Loucy (cell line): Measurements from ENCODE around the gene PVALEF.

Experiments
- H2AFZ ChIP-seq: fragments of 200-600 bp; sonication (generic); 2 replicates; pipeline ENCODE4 v1.6.0; 2016; ENCODE audit warnings: antibody characterized with exemption, mild to moderate bottlenecking, low read length, moderate library complexity
- H3F3A ChIP-seq: fragments of 200-600 bp; 2 replicates; pipeline ENCODE4 v1.6.0; 2016; ENCODE audit warnings: antibody characterized with exemption, low read depth, mild to moderate bottlenecking
- H3K27me3 ChIP-seq: fragments of 200-600 bp; sonication (generic); 2 replicates; pipeline ENCODE4 v1.6.1; 2014; ENCODE audit warnings: low read length, mild to moderate bottlenecking; ENCODE audit not compliant: insufficient read depth, poor library complexity, severe bottlenecking
- H3K36me3 ChIP-seq: fragments of 200-600 bp; sonication (generic); 2 replicates; pipeline ENCODE4 v1.6.1; 2016; ENCODE audit warnings: low read length; ENCODE audit not compliant: insufficient read depth
- H3K4me1 ChIP-seq: fragments of 200-600 bp; sonication (generic); 2 replicates; pipeline ENCODE4 v1.5.1; 2014; ENCODE audit warnings: low read length, mild to moderate bottlenecking; ENCODE audit not compliant: insufficient read depth, poor library complexity, severe bottlenecking
- H3K4me2 ChIP-seq: fragments of 200-600 bp; sonication (generic); 2 replicates; pipeline ENCODE4 v1.6.0; 2014; ENCODE audit warnings: antibody characterized with exemption, low read length, low read depth, mild to moderate bottlenecking; ENCODE audit not compliant: poor library complexity, severe bottlenecking
- H3K4me3 ChIP-seq: fragments of 200-600 bp; sonication (generic); 2 replicates; pipeline ENCODE4 v1.5.1; 2014; ENCODE audit warnings: low read length, mild to moderate bottlenecking, mixed read lengths; ENCODE audit not compliant: poor library complexity, severe bottlenecking
- H3K79me2 ChIP-seq: fragments of 200-600 bp; sonication (generic); 2 replicates; pipeline ENCODE4 v1.6.1; 2014; ENCODE audit warnings: low read length; ENCODE audit not compliant: insufficient read depth
- H3K9ac ChIP-seq: fragments of 200-600 bp; sonication (generic); 2 replicates; pipeline ENCODE4 v1.6.0; 2014; ENCODE audit warnings: mild to moderate bottlenecking, low read depth, low read length, moderate library complexity; ENCODE audit not compliant: poor library complexity, severe bottlenecking
- H3K9me2 ChIP-seq: fragments of 200-600 bp; sonication (generic); replicated peaks from 2 replicates; pipeline ENCODE4 v1.6.1; 2016; ENCODE audit warnings: low read depth, low read length, mixed read lengths
- H3K9me3 ChIP-seq: fragments of 200-600 bp; sonication (generic); 2 replicates; pipeline ENCODE4 v1.6.1; 2014; ENCODE audit warnings: mild to moderate bottlenecking, antibody characterized with exemption, low read length, low read depth; ENCODE audit not compliant: insufficient read depth
- H4K20me1 ChIP-seq: fragments of 200-600 bp; sonication (generic); 2 replicates; pipeline ENCODE4 v1.6.0; 2014; ENCODE audit warnings: antibody characterized with exemption, low read length, mild to moderate bottlenecking; ENCODE audit not compliant: insufficient read depth, poor library complexity, severe bottlenecking
- EZH2phosphoT487 ChIP-seq: fragments of 200-600 bp; IDR thresholded peaks from 2 replicates; pipeline ENCODE4 v1.6.1; 2018; ENCODE audit warnings: antibody characterized with exemption, mild to moderate bottlenecking, moderate library complexity, borderline replicate concordance
- TF ChIP-seq, protein P1 (sequence below): fragments of 200-600 bp; sonication (generic); conservative IDR thresholded peaks from 2 replicates; pipeline ENCODE4 v1.5.1; 2014; ENCODE audit warnings: mild to moderate bottlenecking, antibody characterized with exemption, low read length

PVALEF gene

DNA sequence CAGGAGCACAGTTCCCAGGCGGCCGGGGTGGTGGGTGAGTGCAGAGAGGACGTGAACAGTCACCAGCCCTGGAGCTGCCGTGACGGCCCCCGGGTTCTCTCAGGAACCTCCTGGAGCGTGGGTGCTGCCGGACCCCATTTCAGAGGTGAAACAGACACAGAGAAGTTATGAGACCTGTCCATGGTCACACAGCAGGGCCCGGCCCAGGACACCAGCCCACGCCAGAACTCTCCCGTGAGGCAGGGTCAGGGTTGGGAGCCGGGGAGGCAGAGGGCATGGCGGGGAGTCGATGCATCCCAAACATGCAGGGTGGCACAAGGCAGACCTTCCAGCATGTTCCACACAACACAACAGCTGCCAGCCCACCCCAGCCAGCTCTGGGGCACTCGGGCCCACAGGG, 3.8 kb upstream of the PVALEF start:
- no peaks in the 10 kb centered on the region for H3K27me3 ChIP-seq
- no peaks in the 10 kb centered on the region for H4K20me1 ChIP-seq

DNA sequence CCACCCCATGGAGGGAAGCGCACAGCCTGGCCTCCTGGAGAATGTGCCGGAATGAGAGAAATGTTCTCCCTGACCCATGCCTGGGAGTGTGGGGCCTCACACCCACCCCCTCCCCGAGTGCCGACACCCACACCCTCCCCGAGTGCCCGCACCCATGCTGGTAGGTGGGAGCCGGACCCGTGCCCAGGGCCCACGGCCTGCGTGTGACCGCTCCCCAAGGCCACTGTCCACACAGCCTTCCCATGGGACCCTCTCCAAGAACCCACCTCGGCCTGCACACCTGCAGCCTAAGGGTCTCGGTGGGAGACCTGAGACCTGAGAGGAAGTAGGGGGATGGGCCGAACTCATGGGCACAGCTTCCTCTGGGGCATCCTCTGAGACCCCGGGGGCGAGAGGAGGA, 3.3 kb upstream of the PVALEF start:
- Histone ChIP-seq H3F3A (no peaks in the 10 kb centered on the region), H3K9ac (no peak overlapping the region), H3K9me2 (no peaks in the 10 kb centered on the region), H2AFZ (no peak overlapping the region), H3K9me3 (no peaks in the 10 kb centered on the region), H3K79me2 (no peaks in the 10 kb centered on the region), H3K4me2 (no peak overlapping the region), H3K4me1 (no peaks in the 10 kb centered on the region), H4K20me1 (no peaks in the 10 kb centered on the region), H3K27me3 (no peaks in the 10 kb centered on the region), H3K4me3 (no peak overlapping the region), H3K36me3 (no peaks in the 10 kb centered on the region)
- TF ChIP-seq EZH2phosphoT487, result no peak
- TF ChIP-seq, protein P1, sequence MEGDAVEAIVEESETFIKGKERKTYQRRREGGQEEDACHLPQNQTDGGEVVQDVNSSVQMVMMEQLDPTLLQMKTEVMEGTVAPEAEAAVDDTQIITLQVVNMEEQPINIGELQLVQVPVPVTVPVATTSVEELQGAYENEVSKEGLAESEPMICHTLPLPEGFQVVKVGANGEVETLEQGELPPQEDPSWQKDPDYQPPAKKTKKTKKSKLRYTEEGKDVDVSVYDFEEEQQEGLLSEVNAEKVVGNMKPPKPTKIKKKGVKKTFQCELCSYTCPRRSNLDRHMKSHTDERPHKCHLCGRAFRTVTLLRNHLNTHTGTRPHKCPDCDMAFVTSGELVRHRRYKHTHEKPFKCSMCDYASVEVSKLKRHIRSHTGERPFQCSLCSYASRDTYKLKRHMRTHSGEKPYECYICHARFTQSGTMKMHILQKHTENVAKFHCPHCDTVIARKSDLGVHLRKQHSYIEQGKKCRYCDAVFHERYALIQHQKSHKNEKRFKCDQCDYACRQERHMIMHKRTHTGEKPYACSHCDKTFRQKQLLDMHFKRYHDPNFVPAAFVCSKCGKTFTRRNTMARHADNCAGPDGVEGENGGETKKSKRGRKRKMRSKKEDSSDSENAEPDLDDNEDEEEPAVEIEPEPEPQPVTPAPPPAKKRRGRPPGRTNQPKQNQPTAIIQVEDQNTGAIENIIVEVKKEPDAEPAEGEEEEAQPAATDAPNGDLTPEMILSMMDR, result no peak

More for the DNA sequence above, 3.8 kb upstream of the PVALEF start:
- Histone ChIP-seq H3K9me2 (no peaks in the 10 kb centered on the region), H3K79me2 (no peaks in the 10 kb centered on the region), H3K4me1 (no peaks in the 10 kb centered on the region), H3K36me3 (no peaks in the 10 kb centered on the region), H3K4me3 (no peak overlapping the region), H2AFZ (no peak overlapping the region), H3K9me3 (no peaks in the 10 kb centered on the region), H3F3A (no peaks in the 10 kb centered on the region), H3K4me2 (no peak overlapping the region), H3K9ac (no peak overlapping the region)
- TF ChIP-seq EZH2phosphoT487, result no peak
- TF ChIP-seq, protein P1, result no peak

DNA sequence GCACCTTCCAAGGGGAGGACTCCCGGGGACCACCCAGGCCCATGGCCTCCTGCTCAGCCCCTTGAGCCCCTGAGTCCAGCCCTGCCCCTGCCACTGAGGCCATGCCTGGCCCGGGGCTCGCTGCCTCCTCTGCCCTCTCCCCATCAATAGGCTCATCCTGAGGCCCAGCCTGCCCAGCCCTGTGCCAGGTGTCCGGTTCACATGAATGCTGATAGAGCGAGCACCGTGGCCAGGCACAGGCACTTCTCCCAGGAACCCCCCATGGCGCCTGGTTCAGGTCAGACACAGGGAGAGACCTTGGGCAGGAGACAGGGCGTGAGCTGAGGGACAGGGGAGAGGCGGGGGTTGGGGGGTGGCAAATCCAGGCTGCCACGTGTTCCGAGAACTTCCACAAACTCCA, 2.8 kb upstream of the PVALEF start:
- Histone ChIP-seq H3F3A (no peaks in the 10 kb centered on the region), H3K79me2 (no peaks in the 10 kb centered on the region), H3K9ac (no peak overlapping the region), H4K20me1 (no peaks in the 10 kb centered on the region), H3K27me3 (no peaks in the 10 kb centered on the region), H2AFZ (no peak overlapping the region), H3K9me3 (no peaks in the 10 kb centered on the region), H3K4me3 (no peak overlapping the region), H3K9me2 (no peaks in the 10 kb centered on the region), H3K4me1 (no peaks in the 10 kb centered on the region), H3K36me3 (no peaks in the 10 kb centered on the region), H3K4me2 (no peak overlapping the region)
- no peak for TF ChIP-seq EZH2phosphoT487
- TF ChIP-seq, protein P1, result no peak
